Stimulated activated CD4-positive, alpha-beta T cell treated with anti-CD3 and anti-CD28 coated beads, Interleukin-1b, Interleukin-23, amount 100 ng/mL, for 4 hours (primary cell): ENCODE results near the gene TIMM44.
A peak's percentile ranks its signal among the peaks of the same experiment; 100 is the strongest.

Source experiments
- DNase-seq, 2 donors: peaks; one replicate each; pipeline ENCODE4 v3.0.0-alpha.2; 2020; ENCODE audit warnings: low read depth in 2 of 2

Gene TIMM44

GRCh38 chr19:7914099-7914498, 29.4 kb downstream of the TIMM44 start:
- no peak for DNase-seq

GRCh38 chr19:7913652-7914051, 29.8 kb downstream of the TIMM44 start:
- DNase-seq = no peak

- no peak for DNase-seq
Measured at GRCh38 chr19:7912697-7913564, 30.5 kb downstream of the TIMM44 start.

GRCh38 chr19:7912144-7912696, 31.2 kb downstream of the TIMM44 start:
- DNase-seq = no peak

- no peak for DNase-seq
Measured at GRCh38 chr19:7911508-7912143, 31.8 kb downstream of the TIMM44 start.

GRCh38 chr19:7910321-7911161, 32.9 kb downstream of the TIMM44 start:
- no peak for DNase-seq

- no peak for DNase-seq
Measured at GRCh38 chr19:7909471-7910067, 33.9 kb downstream of the TIMM44 start.

- no peak for DNase-seq
Measured at GRCh38 chr19:7908742-7909461, 34.6 kb downstream of the TIMM44 start.

- DNase-seq = no peak
Measured at GRCh38 chr19:7908078-7908699, 35.3 kb downstream of the TIMM44 start.

- DNase-seq = no peak
Measured at GRCh38 chr19:7907544-7907943, 35.9 kb downstream of the TIMM44 start.

GRCh38 chr19:7907122-7907521, 36.3 kb downstream of the TIMM44 start:
- DNase-seq = no peak

GRCh38 chr19:7905859-7906258, 37.6 kb downstream of the TIMM44 start:
- no peak for DNase-seq

GRCh38 chr19:7905268-7905667, 38.2 kb downstream of the TIMM44 start:
- no peak for DNase-seq

- no peak for DNase-seq
Measured at GRCh38 chr19:7904074-7905020, 39.1 kb downstream of the TIMM44 start.

GRCh38 chr19:7903244-7904073, 40.0 kb downstream of the TIMM44 start, which contains the start of gene MAP2K7:
Gene MAP2K7 (plus strand): TSS chr19:7903877. CDS start chr19:7903945, 68 bp downstream.
- peak; percentile 100 for DNase-seq

- no peak for DNase-seq
Measured at GRCh38 chr19:7902796-7903243, 40.6 kb downstream of the TIMM44 start.

GRCh38 chr19:7901337-7901736, 42.1 kb downstream of the TIMM44 start:
- no peak for DNase-seq

- no peak for DNase-seq
Measured at GRCh38 chr19:7900931-7901330, 42.5 kb downstream of the TIMM44 start.
